NCI-H446 (cell line): ENCODE measurements around the gene ZNF407.

Source experiments
- DNase-seq, 2 experiments: peaks; one replicate each; lab custom pipeline; 2025; lab: John Stamatoyannopoulos, UW

Gene ZNF407

GRCh38 chr18:74876630-74877243 lies 279.1 kb downstream of the ZNF407 start:
- DNase-seq, result no peak

GRCh38 chr18:74878267-74878666 lies 280.6 kb downstream of the ZNF407 start:
- DNase-seq, result no peak

- no peak for DNase-seq
Observed at GRCh38 chr18:74880706-74881278, 283.1 kb downstream of the ZNF407 start.

- DNase-seq, result no peak
Observed at GRCh38 chr18:74892066-74892627, 294.5 kb downstream of the ZNF407 start.

- DNase-seq, result no peak
Observed at GRCh38 chr18:74895686-74896085, 298.0 kb downstream of the ZNF407 start.

GRCh38 chr18:74896390-74896991 lies 298.8 kb downstream of the ZNF407 start:
- no peak for DNase-seq

- DNase-seq, result no peak
Observed at GRCh38 chr18:74897971-74898657, 300.4 kb downstream of the ZNF407 start.

- DNase-seq, result no peak
Observed at GRCh38 chr18:74898965-74899364, 301.3 kb downstream of the ZNF407 start.

GRCh38 chr18:74899554-74899953 lies 301.9 kb downstream of the ZNF407 start:
- no peak for DNase-seq

GRCh38 chr18:74901362-74902146 lies 303.9 kb downstream of the ZNF407 start:
- no peak for DNase-seq

GRCh38 chr18:74902147-74902455 lies 304.4 kb downstream of the ZNF407 start:
- DNase-seq, result no peak

GRCh38 chr18:74905247-74905646 lies 307.6 kb downstream of the ZNF407 start:
- DNase-seq, result no peak

- no peak for DNase-seq
Observed at GRCh38 chr18:74906184-74906583, 308.5 kb downstream of the ZNF407 start.

GRCh38 chr18:74914052-74914591 lies 316.5 kb downstream of the ZNF407 start:
- no peak for DNase-seq

- no peak for DNase-seq
Observed at GRCh38 chr18:74914648-74915047, 317.0 kb downstream of the ZNF407 start.

GRCh38 chr18:74916773-74917393 lies 319.2 kb downstream of the ZNF407 start:
- no peak for DNase-seq

GRCh38 chr18:74918276-74918790 lies 320.7 kb downstream of the ZNF407 start:
- no peak for DNase-seq

- DNase-seq, result no peak
Observed at GRCh38 chr18:74921057-74921820, 323.6 kb downstream of the ZNF407 start.

- DNase-seq, result no peak
Observed at GRCh38 chr18:74926051-74926450, 328.4 kb downstream of the ZNF407 start.

- DNase-seq, result no peak
Observed at GRCh38 chr18:74928194-74928968, 330.7 kb downstream of the ZNF407 start.
